GM12878 (cell line): ENCODE data around the gene DLX3. TPM values are rescaled to one million over a fixed set of nuclear protein-coding genes. Genes with fewer than 3 reads are reported as not detected.

Experiments
- ATF7 ChIP-seq: fragments of 450-650 bp; IDR thresholded peaks from 2 replicates; pipeline ENCODE4 v1.6.1; 2016; ENCODE audit warnings: low read depth, mild to moderate bottlenecking
- BMI1 ChIP-seq: fragments of 450-650 bp; IDR thresholded peaks from 2 replicates; pipeline ENCODE4 v1.6.1; 2016; ENCODE audit warnings: mild to moderate bottlenecking, moderate library complexity, borderline replicate concordance
- CBFB ChIP-seq: IDR thresholded peaks from 2 replicates; pipeline ENCODE4 v1.6.1; 2016; ENCODE audit warnings: antibody characterized with exemption, low read depth
- CBX5 ChIP-seq: sonication (generic); IDR thresholded peaks from 2 replicates; pipeline ENCODE4 v1.6.1; 2016; ENCODE audit warnings: low read depth, moderate library complexity, mild to moderate bottlenecking, inconsistent platforms
- HDGF ChIP-seq: fragments of 450-650 bp; IDR thresholded peaks from 2 replicates; pipeline ENCODE4 v1.6.1; 2016; ENCODE audit warnings: antibody characterized with exemption
- STAT1 ChIP-seq: fragments of 450-650 bp; conservative IDR thresholded peaks from 2 replicates; pipeline ENCODE4 v1.6.1; 2014; ENCODE audit warnings: antibody characterized with exemption, mild to moderate bottlenecking
- ZNF207 ChIP-seq: fragments of 450-650 bp; IDR thresholded peaks from 2 replicates; pipeline ENCODE4 v1.6.1; 2014; ENCODE audit warnings: antibody characterized with exemption, mild to moderate bottlenecking, borderline replicate concordance
- polyA plus RNA-seq, 11 experiments: library from polyadenylated mRNA; depleted of rRNA in 4 of 11; unstranded in 6 of 11; stranded (reverse) in 5 of 11; fragments of >200 nt; fragmentation: Nextera tagmentation in 4 of 11; fragmentation: Illumina TruSeq in 1 of 11; extraction: Ambion mirVana in 4 of 11; extraction: Trizol in 1 of 11; gene quantifications; 1 replicate in 1 of 11; 2 replicates in 10 of 11; pipeline versions ENCODE4 v1.2.1 to v1.2.3, GENCODE V29; 2011 to 2016; ENCODE audit warnings: inconsistent platforms in 2 of 11, missing spikeins in 2 of 11, low read depth in 1 of 11
- total RNA-seq, 4 experiments: library from RNA; depleted of rRNA in 3 of 4; stranded (reverse); fragments of >200 nt in 3 of 4; fragmentation: Illumina TruSeq in 1 of 4; extraction: Trizol in 1 of 4; gene quantifications; 2 replicates each; pipeline versions ENCODE4 v1.2.1 to v1.2.3, GENCODE V29; 2013 to 2021
- TF ChIP-seq, protein P1 (sequence below): IDR thresholded peaks from 2 replicates; pipeline ENCODE4 v1.6.1; 2012; ENCODE audit warnings: improper control_type of control experiment, low read depth, low read length; ENCODE audit not compliant: insufficient replicate concordance
- TF ChIP-seq, protein P2 (sequence below): fragments of 450-650 bp; formaldehyde crosslinking; IDR thresholded peaks from 2 replicates; pipeline ENCODE4 v1.5.0; 2022; ENCODE audit warnings: mild to moderate bottlenecking, missing genetic modification characterization

DLX3 gene
- total and polyA plus RNA-seq, 10 of the 15 experiments (the other 5 are each of a cell fraction or from before 2014, with no cell fraction given) = not detected

DNA sequence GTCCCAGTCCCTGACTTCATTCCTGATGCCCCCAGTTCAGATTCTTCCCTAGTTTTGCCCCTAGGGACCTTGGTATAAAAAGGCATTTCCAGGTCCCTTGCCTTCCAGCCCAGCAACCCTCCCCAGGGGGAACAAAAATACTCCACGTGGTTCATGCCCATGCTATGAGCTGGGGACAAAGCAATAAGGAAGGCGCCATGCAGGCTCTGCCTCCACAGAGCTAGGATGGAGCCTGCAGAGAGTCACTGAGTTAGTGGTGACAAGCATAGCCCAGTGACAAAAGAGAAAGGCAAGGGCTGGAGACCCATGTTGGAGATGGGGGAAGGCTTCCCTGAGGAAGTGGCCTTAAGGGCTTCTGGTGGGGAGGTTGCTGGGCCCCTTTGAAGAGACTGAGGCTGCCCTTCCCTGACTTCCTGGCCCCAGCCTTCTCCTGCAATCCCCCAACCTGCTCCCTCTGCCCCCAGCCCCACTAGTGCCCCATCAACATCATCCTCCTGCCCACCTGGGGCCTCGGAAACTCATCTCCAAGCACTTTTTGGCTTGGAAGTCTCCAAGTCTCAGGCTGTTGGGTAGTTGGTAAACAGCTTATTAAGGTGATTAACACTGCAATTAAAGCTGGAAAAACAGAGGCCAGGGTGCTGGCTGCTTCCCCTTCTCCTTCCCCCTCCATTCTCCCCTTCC, 9.6 kb downstream of the DLX3 start (continued):
- TF ChIP-seq, protein P1, sequence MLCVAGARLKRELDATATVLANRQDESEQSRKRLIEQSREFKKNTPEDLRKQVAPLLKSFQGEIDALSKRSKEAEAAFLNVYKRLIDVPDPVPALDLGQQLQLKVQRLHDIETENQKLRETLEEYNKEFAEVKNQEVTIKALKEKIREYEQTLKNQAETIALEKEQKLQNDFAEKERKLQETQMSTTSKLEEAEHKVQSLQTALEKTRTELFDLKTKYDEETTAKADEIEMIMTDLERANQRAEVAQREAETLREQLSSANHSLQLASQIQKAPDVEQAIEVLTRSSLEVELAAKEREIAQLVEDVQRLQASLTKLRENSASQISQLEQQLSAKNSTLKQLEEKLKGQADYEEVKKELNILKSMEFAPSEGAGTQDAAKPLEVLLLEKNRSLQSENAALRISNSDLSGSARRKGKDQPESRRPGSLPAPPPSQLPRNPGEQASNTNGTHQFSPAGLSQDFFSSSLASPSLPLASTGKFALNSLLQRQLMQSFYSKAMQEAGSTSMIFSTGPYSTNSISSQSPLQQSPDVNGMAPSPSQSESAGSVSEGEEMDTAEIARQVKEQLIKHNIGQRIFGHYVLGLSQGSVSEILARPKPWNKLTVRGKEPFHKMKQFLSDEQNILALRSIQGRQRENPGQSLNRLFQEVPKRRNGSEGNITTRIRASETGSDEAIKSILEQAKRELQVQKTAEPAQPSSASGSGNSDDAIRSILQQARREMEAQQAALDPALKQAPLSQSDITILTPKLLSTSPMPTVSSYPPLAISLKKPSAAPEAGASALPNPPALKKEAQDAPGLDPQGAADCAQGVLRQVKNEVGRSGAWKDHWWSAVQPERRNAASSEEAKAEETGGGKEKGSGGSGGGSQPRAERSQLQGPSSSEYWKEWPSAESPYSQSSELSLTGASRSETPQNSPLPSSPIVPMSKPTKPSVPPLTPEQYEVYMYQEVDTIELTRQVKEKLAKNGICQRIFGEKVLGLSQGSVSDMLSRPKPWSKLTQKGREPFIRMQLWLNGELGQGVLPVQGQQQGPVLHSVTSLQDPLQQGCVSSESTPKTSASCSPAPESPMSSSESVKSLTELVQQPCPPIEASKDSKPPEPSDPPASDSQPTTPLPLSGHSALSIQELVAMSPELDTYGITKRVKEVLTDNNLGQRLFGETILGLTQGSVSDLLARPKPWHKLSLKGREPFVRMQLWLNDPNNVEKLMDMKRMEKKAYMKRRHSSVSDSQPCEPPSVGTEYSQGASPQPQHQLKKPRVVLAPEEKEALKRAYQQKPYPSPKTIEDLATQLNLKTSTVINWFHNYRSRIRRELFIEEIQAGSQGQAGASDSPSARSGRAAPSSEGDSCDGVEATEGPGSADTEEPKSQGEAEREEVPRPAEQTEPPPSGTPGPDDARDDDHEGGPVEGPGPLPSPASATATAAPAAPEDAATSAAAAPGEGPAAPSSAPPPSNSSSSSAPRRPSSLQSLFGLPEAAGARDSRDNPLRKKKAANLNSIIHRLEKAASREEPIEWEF = no peak
- no peak for TF ChIP-seq ZNF207
- no peak for TF ChIP-seq BMI1
- TF ChIP-seq STAT1 = no peak
- no peak for TF ChIP-seq CBFB
- TF ChIP-seq, protein P2, sequence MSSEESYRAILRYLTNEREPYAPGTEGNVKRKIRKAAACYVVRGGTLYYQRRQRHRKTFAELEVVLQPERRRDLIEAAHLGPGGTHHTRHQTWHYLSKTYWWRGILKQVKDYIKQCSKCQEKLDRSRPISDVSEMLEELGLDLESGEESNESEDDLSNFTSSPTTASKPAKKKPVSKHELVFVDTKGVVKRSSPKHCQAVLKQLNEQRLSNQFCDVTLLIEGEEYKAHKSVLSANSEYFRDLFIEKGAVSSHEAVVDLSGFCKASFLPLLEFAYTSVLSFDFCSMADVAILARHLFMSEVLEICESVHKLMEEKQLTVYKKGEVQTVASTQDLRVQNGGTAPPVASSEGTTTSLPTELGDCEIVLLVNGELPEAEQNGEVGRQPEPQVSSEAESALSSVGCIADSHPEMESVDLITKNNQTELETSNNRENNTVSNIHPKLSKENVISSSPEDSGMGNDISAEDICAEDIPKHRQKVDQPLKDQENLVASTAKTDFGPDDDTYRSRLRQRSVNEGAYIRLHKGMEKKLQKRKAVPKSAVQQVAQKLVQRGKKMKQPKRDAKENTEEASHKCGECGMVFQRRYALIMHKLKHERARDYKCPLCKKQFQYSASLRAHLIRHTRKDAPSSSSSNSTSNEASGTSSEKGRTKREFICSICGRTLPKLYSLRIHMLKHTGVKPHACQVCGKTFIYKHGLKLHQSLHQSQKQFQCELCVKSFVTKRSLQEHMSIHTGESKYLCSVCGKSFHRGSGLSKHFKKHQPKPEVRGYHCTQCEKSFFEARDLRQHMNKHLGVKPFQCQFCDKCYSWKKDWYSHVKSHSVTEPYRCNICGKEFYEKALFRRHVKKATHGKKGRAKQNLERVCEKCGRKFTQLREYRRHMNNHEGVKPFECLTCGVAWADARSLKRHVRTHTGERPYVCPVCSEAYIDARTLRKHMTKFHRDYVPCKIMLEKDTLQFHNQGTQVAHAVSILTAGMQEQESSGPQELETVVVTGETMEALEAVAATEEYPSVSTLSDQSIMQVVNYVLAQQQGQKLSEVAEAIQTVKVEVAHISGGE = no peak
- no peak for TF ChIP-seq CBX5
- TF ChIP-seq HDGF = no peak
- no peak for TF ChIP-seq ATF7
